ENCODE results near the gene FRMD4B. TPM values are rescaled to one million over a fixed set of nuclear protein-coding genes. Genes with fewer than 3 reads are reported as not detected.

Gene FRMD4B
- total RNA-seq, 1 experiment from 2014 or later = 17.4 TPM

GRCh38 chr3:69376731-69377130 lies 9.2 kb downstream of the FRMD4B start:
- in situ Hi-C loops (cut with HindIII; ENCODE audit: low pct_unique_long_range_greater_than_20kb, low sequenced_read_pairs) = no loop called here
- DNase-seq (ENCODE audit: low read depth) = no peak

- in situ Hi-C loops (cut with HindIII; ENCODE audit: low pct_unique_long_range_greater_than_20kb, low sequenced_read_pairs) = no loop called here
- no peak for DNase-seq (ENCODE audit: low read depth)
Observed at GRCh38 chr3:69371816-69372215, 14.1 kb downstream of the FRMD4B start.

DNA sequence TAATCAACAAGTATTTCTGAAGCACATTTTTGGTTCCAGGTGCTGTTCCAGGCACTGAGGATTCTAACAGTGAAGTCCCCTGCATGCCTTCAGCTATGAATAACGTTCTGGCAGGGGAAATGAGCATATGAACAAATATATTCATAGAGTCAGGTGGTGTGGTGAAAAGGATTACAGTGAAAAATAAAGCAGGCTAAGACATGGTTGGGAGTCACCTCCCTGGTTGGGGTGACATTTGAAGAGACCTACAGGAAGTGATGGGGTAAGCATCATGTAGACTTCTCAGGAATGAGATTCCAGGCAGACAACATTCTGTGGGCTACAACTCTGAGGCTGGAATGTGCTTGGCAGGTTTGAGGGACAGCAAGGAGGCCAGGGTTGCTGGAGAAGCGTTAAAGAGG lies 15.0 kb downstream of the FRMD4B start:
- in situ Hi-C loops (cut with HindIII; ENCODE audit: low pct_unique_long_range_greater_than_20kb, low sequenced_read_pairs) = no loop called here
- DNase-seq (ENCODE audit: low read depth) = no peak

GRCh38 chr3:69370156-69370883 lies 15.6 kb downstream of the FRMD4B start:
- DNase-seq (ENCODE audit: low read depth) = no peak

GRCh38 chr3:69368129-69368741 lies 17.7 kb downstream of the FRMD4B start:
- DNase-seq (ENCODE audit: low read depth) = no peak
- in situ Hi-C loops (cut with HindIII; ENCODE audit: low pct_unique_long_range_greater_than_20kb, low sequenced_read_pairs) = no loop called here

More at GRCh38 chr3:69370156-69370883, 15.6 kb downstream of the FRMD4B start:
- in situ Hi-C loops (cut with HindIII; ENCODE audit: low pct_unique_long_range_greater_than_20kb, low sequenced_read_pairs) = no loop called here

- no peak for DNase-seq (ENCODE audit: low read depth)
- in situ Hi-C loops (cut with HindIII; ENCODE audit: low pct_unique_long_range_greater_than_20kb, low sequenced_read_pairs) = no loop called here
Observed at GRCh38 chr3:69367586-69367985, 18.3 kb downstream of the FRMD4B start.

DNA sequence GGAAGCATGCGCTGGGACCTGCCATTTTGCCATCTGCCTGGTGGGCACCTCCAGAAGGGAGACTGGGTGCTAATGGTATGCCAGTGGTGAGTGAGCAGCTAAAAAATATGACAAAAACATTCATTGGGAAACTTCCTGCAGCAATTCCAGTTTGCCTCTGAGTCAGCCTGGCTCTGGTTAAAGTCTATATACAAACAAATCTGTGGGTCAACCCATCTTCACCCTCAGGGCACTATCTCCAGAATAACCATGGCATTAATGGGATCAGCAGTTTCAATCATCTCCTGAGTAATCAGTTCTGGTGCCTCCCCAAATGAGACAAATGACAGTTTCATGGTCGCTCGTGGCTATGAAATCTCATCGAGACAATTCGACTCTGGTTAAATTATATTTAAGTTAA lies 21.5 kb downstream of the FRMD4B start:
- in situ Hi-C loops (cut with HindIII; ENCODE audit: low pct_unique_long_range_greater_than_20kb, low sequenced_read_pairs) = no loop called here
- DNase-seq (ENCODE audit: low read depth) = no peak

DNA sequence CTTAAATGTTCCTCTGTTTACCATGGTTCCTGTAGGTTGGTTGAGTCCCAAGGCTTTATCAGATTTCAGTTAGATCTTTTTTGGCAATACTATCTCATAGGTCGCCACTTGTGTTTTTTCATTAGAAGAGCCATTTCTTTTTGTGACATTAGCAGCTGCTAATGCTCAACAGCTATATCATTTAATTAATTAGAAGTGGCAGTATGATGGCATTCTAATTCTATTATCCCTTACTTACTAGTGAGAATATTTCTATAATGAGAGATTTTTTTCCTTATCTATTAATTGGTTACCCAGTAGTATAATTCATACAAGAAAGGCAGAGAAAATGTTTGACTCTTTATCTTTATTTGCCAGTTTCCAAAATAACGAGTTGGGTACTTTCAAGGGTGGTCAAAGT lies 25.2 kb downstream of the FRMD4B start:
- in situ Hi-C loops (cut with HindIII; ENCODE audit: low pct_unique_long_range_greater_than_20kb, low sequenced_read_pairs) = no loop called here
- DNase-seq (ENCODE audit: low read depth) = no peak

DNA sequence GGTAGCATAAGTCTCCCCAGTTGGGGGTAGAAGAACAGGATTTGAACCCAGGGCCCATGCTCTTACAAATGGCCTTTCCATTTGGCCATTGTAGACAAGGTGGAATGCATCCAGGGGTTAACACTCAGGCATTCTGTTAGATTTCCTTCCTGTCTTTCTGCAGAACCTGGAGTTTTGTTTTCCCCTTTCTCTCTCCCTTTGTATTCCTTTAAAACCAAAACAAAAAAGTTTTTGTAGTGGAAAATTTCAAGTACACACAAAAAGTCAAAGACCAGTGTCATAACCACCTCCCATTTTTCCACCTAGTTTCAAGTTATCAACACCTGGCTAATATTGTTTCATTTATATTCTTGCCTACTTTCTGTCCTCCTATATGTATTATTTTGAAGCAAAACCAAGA lies 26.0 kb downstream of the FRMD4B start:
- in situ Hi-C loops (cut with HindIII; ENCODE audit: low pct_unique_long_range_greater_than_20kb, low sequenced_read_pairs) = no loop called here
- DNase-seq (ENCODE audit: low read depth) = no peak

DNA sequence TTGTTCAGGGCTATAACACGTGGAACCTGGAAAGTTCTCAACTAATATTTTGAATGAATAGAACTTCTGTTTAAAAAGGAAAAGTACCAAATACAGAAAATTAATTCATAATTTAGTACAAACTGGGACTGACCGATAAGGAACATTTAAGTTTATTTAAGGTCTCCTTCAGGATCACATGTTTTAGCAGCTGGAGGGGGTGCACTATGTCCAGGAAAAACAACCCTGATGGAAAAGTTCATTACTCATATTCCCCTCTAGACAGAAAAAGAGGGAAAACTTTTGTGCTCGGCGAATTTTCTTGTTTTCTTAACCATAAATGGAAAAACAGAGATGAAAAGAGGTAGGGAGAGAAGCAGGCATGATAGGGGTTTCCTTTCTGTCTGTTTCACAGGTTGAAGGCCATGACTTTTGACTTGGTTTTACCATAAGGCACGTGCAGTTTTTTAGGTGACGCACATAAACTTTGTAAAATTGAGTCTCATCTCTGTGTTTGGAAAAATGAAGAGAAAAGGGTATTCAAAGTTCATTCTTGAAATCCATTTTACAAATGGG lies 26.5 kb downstream of the FRMD4B start:
- in situ Hi-C loops (cut with HindIII; ENCODE audit: low pct_unique_long_range_greater_than_20kb, low sequenced_read_pairs) = no loop called here
- no peak for DNase-seq (ENCODE audit: low read depth)

DNA sequence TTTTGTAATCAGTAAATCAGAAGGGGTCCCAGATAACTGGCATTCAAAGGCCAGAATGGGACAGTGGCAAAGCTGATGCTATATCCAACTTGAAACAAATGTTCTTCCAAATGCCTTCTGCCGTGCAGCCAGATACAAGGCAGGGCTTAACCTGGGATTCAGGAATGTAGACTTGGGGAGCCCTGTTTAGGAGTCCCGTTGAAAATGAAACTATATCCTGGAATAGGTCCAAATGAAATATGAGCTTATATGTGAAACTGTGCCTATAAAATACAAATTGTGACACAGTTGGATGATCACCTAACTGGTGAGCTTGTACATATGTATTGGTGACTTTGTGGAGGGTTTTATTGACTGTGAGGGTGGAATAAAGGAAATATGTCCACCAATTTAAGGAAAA lies 28.7 kb downstream of the FRMD4B start:
- no peak for DNase-seq (ENCODE audit: low read depth)
- in situ Hi-C loops (cut with HindIII; ENCODE audit: low pct_unique_long_range_greater_than_20kb, low sequenced_read_pairs) = no loop called here

- DNase-seq (ENCODE audit: low read depth) = no peak
- in situ Hi-C loops (cut with HindIII; ENCODE audit: low pct_unique_long_range_greater_than_20kb, low sequenced_read_pairs) = no loop called here
Observed at GRCh38 chr3:69354948-69355347, 30.9 kb downstream of the FRMD4B start.

GRCh38 chr3:69353503-69353902 lies 32.4 kb downstream of the FRMD4B start:
- in situ Hi-C loops (cut with HindIII; ENCODE audit: low pct_unique_long_range_greater_than_20kb, low sequenced_read_pairs) = no loop called here

DNA sequence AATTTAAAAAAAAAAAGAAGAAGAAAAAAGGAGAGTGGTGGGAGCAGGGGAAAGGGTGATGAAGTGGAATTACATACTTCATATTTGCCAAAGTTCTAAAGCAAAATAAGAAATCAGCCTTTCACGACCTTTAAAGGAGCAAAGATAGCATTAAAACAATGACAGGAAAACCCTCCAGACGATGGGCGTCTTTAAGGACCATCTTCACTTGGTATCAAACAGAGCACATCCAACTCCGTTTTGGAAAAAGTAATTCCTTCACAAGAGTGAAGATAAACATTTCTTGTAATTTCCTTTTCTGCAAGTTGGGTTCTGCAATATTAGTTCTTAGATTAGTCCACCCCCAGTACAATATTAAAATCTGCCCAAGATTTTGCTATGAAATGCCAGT lies 32.8 kb downstream of the FRMD4B start:
- DNase-seq (ENCODE audit: low read depth) = no peak
- in situ Hi-C loops (cut with HindIII; ENCODE audit: low pct_unique_long_range_greater_than_20kb, low sequenced_read_pairs) = no loop called here

More at GRCh38 chr3:69353503-69353902, 32.4 kb downstream of the FRMD4B start:
- DNase-seq (ENCODE audit: low read depth) = no peak

- in situ Hi-C loops (cut with HindIII; ENCODE audit: low pct_unique_long_range_greater_than_20kb, low sequenced_read_pairs) = no loop called here
Observed at GRCh38 chr3:69352305-69353087, 33.4 kb downstream of the FRMD4B start.

DNA sequence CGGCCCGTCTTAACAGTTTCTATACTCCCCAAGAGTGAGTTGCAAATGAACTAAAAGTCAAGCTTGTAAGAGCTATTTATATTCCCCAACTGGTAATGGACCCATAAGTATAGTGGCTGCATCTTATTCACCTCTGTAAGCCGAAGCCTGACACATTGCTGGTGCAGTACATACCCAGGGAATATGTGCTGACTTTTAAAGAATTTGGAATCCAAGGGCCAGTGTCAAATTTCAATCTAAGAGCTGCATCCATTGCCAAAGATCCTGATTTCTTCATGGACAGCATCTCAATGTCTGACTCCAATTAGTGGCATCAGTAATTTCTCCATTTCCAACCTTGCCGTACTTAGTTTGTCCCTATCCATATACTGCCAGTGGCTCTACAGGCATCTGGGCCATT lies 42.0 kb downstream of the FRMD4B start:
- no peak for DNase-seq (ENCODE audit: low read depth)
- in situ Hi-C loops (cut with HindIII; ENCODE audit: low pct_unique_long_range_greater_than_20kb, low sequenced_read_pairs) = no loop called here

More at GRCh38 chr3:69352305-69353087, 33.4 kb downstream of the FRMD4B start:
- no peak for DNase-seq (ENCODE audit: low read depth)

DNA sequence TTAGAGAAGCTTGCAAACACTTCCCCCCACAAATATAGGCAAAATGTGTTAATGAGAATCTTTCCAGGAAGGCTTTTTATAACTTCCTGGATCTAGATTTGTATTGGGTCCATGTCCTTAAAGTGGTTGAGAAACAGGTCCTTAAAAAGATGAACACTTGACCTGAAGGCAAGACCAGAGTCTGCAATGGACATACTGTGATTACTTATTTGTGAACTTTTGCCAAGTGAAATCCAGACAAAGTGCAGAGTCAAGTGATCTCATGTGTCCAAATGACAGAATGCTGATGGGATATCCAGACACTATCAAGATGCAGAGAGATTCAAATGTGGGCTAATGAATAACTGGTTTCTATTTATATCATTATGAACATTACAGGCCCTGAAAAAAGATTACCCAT lies 43.8 kb downstream of the FRMD4B start:
- in situ Hi-C loops (cut with HindIII; ENCODE audit: low pct_unique_long_range_greater_than_20kb, low sequenced_read_pairs) = no loop called here
- DNase-seq (ENCODE audit: low read depth) = no peak

DNA sequence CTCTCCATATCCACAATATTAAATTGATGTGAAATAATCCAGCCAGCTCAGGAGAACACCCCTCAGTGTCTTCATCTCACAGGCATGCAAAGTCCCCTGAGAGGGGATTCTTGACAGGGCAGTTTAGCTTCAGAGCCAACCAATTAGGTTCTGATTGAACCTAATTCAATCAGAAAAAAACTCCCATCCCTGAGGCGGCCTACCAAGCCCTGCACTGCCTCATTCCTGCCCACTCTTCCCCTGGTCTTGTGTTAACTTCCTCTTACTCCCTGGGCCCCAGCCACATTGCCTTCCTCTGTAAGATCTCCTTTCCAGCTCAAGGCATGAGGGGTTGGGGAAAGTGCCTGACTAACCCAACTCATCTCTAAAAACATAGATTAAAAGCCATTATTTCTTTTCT lies 46.1 kb downstream of the FRMD4B start:
- in situ Hi-C loops (cut with HindIII; ENCODE audit: low pct_unique_long_range_greater_than_20kb, low sequenced_read_pairs) = no loop called here
- no peak for DNase-seq (ENCODE audit: low read depth)

GRCh38 chr3:69338911-69339310 lies 47.0 kb downstream of the FRMD4B start:
- DNase-seq (ENCODE audit: low read depth) = no peak
- in situ Hi-C loops (cut with HindIII; ENCODE audit: low pct_unique_long_range_greater_than_20kb, low sequenced_read_pairs) = no loop called here
